H1 (cell line): ENCODE results near the gene TLR2. TPM values are rescaled to one million over a fixed set of nuclear protein-coding genes. Genes with fewer than 3 reads are reported as not detected.

Experiments
- CEBPB ChIP-seq: IDR thresholded peaks from 2 replicates; pipeline ENCODE4 v1.6.1; 2012; ENCODE audit warnings: low read depth, low read length
- EGR1 ChIP-seq: IDR thresholded peaks from 2 replicates; pipeline ENCODE4 v1.6.1; 2011; ENCODE audit warnings: low read depth, low read length, borderline replicate concordance
- FOSL1 ChIP-seq: IDR thresholded peaks from 2 replicates; pipeline ENCODE4 v1.6.1; 2011; ENCODE audit warnings: mild to moderate bottlenecking, low read depth, low read length, moderate library complexity; ENCODE audit not compliant: insufficient read depth
- GTF2F1 ChIP-seq: IDR thresholded peaks from 2 replicates; pipeline ENCODE4 v1.6.1; 2012; ENCODE audit warnings: low read depth, low read length, improper control_type of control experiment, borderline replicate concordance
- polyA plus RNA-seq, 7 experiments: library from polyadenylated mRNA; depleted of rRNA in 3 of 7; stranded (reverse) in 5 of 7; unstranded in 2 of 7; fragments of >200 nt in 5 of 7; fragments of 200-250 nt in 2 of 7; gene quantifications; 1 replicate in 5 of 7; 2 replicates in 1 of 7; 4 replicates in 1 of 7; pipeline versions ENCODE4 v1.2.1 to v1.2.3, GENCODE V29; 2011 to 2013; ENCODE audit warnings: missing spikeins in 2 of 7, mixed read lengths in 2 of 7
- total RNA-seq: library from RNA; stranded (reverse); fragmentation: NEBNext Ultra II Directional; extraction: Animal tissue kit (Norgen Biotek cat#: 25700); gene quantifications from 2 replicates; pipeline ENCODE4 v1.2.1, GENCODE V29; 2021

Gene TLR2
- total and polyA plus RNA-seq, 2 of the 8 experiments (the other 6 are each of a cell fraction or from before 2014, with no cell fraction given), result 1.3 TPM

- TF ChIP-seq CEBPB (no peak), EGR1 (no peak), FOSL1 (no peak), GTF2F1 (no peak)
These were observed 41.7 kb downstream of the TLR2 start (continued) for GRCh38 chr4:153725831-153726154.
